GM19455 (cell line): Measurements from ENCODE around the gene SS18.
A peak's percentile ranks its signal among the peaks of the same experiment; 100 is the strongest.
"Not testable (repeated sequence)": the region's sequence is repeated elsewhere in the genome, so short reads cannot be mapped to it uniquely, and the experiment has no call there.

ENCODE experiments used
- ATAC-seq: cut with Tn5 transposase; IDR thresholded peaks from one replicate; pipeline ENCODE4 v1.9.1; 2021; ENCODE audit not compliant: unreplicated experiment

SS18 gene

GRCh38 chr18:26090130-26091046 is at the start of gene SS18:
Gene SS18, minus strand, starts transcription at chr18:26090613. Its CDS starts 44 bp downstream, at chr18:26090569.
- peak; percentile 76 for ATAC-seq

GRCh38 chr18:26135548-26135947 is 45.1 kb upstream of the SS18 start:
- ATAC-seq, result no peak

DNA sequence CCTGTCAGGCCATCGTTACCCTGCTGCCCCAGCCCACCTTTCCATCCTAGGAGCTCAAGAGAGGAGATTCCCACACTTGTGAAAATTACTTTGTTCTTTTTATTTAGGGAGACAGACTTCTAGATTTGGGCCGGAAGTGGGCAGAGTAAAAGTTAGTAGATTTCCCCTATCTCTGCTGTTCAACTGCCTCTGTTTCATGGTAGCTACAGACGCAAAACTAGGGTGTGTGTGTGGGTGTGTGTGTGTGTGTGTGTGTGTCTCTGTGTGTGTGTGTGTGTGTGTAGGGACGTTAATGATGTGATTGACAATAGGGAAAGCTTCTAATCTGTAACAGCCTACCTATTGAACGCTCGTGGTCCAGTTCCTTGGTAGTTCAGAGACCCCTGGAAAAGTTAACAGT is 43.7 kb upstream of the SS18 start:
- ATAC-seq, result peak; percentile 15

DNA sequence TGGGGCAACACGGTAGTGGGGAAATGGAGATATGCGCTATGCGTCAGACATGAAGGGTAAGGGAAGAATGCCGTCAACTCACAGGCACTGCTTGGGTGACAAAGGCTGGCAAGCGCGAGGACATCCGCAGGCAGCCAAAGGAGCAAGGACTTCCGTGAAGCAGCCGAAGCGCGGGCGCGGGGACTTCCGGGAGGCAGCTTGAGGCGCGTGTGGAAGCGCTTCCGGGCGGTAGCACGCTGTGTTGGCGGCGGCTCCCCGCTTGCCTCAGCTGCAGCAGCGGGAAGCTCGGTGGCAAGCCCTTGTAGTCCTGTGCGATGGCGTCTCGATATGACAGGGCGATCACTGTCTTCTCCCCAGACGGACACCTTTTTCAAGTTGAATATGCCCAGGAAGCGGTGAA is 43.2 kb upstream of the SS18 start, which contains the start of gene PSMA8:
PSMA8 (plus strand) TSS at position 218 of the 400 bp plus-strand sequence; CDS start at position 315, 97 bp downstream.
- ATAC-seq, result peak; percentile 84

GRCh38 chr18:26128192-26128591 is 37.8 kb upstream of the SS18 start:
- not testable (repeated sequence) for ATAC-seq

GRCh38 chr18:26127786-26128185 is 37.4 kb upstream of the SS18 start:
- no peak for ATAC-seq

DNA sequence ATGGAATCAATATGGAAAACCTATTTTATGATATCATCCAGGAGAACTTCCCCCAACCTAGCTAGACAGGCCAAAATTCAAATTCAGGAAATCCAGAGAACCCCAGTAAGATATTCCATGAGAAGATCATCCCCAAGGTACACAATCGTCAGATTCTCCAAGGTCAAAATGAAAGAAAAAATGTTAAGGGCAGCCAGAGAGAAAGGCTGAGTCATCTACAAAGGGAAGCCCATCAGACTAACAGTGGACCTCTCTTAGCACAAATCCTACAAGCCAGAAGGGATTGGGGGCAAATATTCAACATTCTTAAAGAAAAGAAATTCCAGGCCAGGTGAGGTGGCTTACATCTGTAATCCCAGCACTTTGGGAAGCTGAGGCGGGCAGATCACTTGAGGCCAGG is 31.6 kb upstream of the SS18 start:
- ATAC-seq, result not testable (repeated sequence)

GRCh38 chr18:26121476-26121875 is 31.1 kb upstream of the SS18 start:
- no peak for ATAC-seq

GRCh38 chr18:26119246-26119645 is 28.8 kb upstream of the SS18 start:
- no peak for ATAC-seq

- ATAC-seq, result no peak
These were observed 13.6 kb upstream of the SS18 start for GRCh38 chr18:26104035-26104434.

DNA sequence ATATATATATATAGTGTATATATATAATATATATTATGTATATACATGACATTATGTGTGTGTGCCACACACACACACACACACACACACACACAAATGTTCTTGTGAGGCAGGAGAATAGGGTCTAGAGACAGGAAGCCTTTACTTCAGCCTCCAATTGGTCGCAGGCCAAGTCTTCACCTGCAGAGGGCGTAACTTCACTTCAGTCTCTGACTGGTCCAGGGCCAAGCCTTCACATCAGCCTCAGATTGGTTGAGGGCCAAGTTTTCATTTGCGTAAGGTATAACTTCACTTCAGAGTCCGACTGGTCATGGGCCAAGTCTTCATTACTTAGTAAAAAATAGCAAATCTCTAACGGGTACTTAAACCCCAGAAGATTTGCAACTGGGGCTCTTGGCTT is 13.2 kb upstream of the SS18 start:
- ATAC-seq, result no peak

DNA sequence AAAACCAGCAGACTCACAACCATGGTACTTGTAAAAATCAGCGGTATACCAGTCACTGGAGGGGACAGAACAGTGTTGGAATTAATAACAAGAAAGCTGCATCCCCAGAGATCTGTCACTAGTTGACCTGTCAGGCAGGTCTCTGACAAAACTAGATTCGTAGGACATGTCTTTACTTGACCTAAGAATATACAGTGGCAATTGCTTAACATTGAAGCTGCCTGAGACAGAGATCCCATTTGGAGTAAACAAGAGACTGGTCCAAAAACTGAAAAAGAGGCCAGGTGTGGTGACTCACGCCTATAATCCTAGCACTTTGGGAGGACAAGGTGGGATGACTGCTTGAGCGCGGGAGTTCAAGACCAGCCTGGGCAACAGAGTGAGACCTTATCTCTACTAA is 7.2 kb upstream of the SS18 start:
- ATAC-seq, result no peak

GRCh38 chr18:26096852-26097251 is 6.4 kb upstream of the SS18 start:
- no peak for ATAC-seq

DNA sequence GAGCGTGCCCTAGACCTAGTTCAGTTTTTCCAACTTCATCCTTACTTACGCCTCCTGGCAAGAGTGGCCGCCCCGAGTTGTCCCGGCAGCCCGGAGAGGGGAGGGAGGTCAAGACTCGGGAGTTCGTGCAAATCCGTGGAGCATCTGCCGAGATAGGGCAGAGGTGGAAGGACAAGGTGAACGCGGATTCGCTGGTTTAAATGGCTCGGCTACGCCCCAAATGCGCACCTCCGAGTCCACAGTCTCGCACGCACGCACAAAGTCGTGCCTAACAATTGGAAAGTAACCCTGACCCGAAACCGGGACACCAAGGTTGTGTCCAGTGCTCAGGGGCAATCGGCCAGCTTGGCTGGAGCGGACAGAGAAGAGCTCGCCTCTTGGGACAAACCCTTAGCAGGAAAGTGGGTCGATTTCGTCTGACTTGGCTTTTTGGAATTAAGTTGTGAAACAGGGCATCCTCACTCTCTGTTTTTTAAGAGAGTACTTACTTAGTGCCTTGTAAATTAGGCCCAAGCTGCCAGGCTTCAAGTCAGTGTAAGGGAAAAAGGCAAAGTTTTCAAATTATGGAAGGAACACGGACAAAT is 726 bp upstream of the SS18 start:
- peak; percentile 55 for ATAC-seq

DNA sequence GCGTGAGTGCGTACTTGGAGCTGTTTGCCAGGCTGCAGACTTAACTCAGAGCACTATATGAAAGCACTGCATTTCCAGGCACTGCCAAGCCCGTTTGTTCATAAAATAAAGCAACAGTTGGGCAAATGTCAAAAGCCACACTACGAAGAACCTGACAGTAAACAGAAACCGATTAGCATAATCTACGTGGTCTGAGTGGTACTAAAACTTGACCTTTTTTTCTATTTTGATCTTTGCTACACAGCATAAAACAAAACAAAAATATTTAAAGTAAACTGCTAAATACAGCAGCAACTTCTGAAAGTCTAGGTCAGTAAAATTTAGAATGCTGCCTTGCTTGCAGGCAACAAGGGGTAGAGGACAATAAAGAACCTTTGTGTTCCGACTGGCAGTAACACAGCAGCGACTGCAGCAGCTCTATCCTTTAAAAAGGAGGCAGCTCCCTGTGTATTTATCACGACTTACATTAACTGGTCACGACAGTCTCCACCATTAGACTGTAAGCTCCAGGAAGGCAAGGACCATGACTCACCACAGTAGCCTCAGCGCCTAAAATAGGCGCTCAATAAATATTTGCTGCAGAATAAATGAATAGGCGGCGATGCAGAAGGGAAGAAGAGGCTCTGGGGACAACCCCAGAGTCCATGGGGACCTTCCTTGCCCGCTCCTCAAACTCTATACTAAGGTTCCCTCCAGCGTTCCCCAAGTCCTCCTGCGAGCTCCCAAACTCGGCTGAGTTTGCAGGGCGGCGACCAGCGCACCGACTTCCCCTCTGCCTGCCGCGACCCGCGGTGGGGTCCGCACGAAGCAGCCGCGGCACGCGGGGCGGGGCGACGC is 902 bp downstream of the SS18 start:
- ATAC-seq, result peak; percentile 6

DNA sequence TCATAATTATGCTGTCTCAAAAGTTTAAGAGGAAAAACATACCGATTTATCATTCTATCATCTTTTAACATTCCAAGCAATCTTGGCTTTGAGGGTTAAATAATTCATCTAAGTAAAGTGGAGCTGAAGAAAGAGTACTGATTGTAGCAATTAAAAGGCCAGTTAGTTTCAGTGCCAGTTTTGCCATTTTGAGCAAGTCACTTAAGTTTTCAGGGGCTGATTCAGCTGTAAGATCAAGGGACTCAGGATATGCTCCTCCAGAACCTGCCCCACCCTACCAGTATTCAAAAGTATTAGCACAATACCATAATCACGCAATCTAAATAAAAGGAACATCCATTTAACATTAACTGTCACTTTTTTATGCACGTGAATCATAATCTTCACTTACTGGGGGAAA is 1.9 kb downstream of the SS18 start:
- no peak for ATAC-seq

GRCh38 chr18:26086959-26087358 is 3.5 kb downstream of the SS18 start:
- ATAC-seq, result no peak

DNA sequence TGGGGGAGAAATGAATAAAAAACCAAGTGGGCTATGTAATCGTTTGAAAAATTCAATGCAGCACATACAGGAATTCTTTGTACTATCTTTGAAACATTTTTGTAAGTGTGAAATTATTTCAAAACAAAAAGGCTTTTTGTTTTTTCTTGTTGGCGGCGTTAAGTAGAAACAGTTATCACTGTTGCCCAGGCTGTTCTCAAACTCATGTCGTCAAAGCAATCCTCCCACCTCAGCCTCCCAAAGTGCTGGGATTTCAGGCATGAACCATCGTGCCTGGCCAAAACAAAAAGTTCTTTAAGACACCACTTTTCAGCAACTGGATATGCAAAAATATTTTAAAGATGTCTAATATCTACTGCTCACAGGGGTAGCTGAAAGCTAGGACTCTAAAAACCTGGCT is 5.4 kb downstream of the SS18 start:
- no peak for ATAC-seq

DNA sequence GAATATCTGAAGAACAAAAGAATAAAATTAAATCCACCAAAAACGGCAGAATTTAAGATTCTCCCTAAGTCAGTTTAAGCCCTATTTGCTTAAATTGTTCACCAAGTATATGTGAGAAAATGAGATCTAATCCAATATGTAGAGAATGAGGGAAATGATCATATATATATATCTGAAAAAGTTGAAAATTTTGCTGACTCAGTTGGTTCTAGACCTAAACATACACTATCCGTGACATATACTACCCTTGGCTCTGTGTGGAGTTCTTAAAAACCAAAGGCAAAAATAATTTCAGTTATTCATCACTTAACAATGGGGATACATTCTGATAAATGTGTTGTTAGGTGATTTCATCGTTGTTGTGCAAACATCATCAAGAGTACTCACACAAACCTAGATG is 7.3 kb downstream of the SS18 start:
- ATAC-seq, result no peak

GRCh38 chr18:26082475-26082874 is 7.9 kb downstream of the SS18 start:
- ATAC-seq, result no peak

DNA sequence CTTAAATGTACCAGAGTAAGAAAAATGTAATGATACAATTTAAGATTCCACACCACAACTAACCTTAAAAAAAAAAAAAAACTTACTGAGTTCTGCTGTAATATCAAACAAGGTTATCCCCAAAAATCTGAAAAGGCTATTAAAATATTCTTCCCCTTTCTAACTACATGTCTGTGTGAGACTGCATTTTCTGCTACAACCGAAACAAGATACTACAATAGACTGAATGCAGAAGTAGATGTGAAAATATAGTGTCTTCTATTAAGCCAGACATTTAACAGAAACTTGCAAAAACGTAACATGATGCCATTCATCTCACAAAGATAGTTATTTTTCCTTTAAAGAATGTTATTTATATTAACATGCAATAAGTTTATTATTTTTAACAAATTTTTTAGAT is 16.2 kb downstream of the SS18 start:
- no peak for ATAC-seq
